GM23338 (cell line): ENCODE results near the gene FLNC.

Experiments used
- CTCF ChIP-seq, 2 experiments: fragments of 200-600 bp in 1 of 2; sonication (generic) in 1 of 2; conservative IDR thresholded peaks; 2 replicates each; pipeline versions ENCODE4 v1.5.1 to v1.6.1; 2016 to 2017; ENCODE audit warnings: antibody characterized with exemption in 2 of 2, low read depth in 2 of 2, mild to moderate bottlenecking in 2 of 2, moderate library complexity in 1 of 2
- EZH2 ChIP-seq: fragments of 200-600 bp; sonication (generic); IDR thresholded peaks from one replicate; pipeline ENCODE4 v1.8.0; 2017; ENCODE audit warnings: antibody characterized with exemption, mild to moderate bottlenecking, low read depth; ENCODE audit not compliant: unreplicated experiment
- EZH2phosphoT487 ChIP-seq: fragments of 200-600 bp; sonication (generic); IDR thresholded peaks from one replicate; pipeline ENCODE4 v1.8.1; 2018; ENCODE audit warnings: antibody characterized with exemption; ENCODE audit not compliant: unreplicated experiment
- JUNB ChIP-seq: IDR thresholded peaks from one replicate; pipeline ENCODE4 v1.6.1; 2016; ENCODE audit warnings: antibody characterized with exemption; ENCODE audit not compliant: unreplicated experiment
- POLR2AphosphoS5 ChIP-seq: IDR thresholded peaks from 2 replicates; pipeline ENCODE4 v1.6.1; 2016; ENCODE audit warnings: antibody characterized with exemption, low read depth
- STAT1 ChIP-seq: IDR thresholded peaks from one replicate; pipeline ENCODE4 v1.6.1; 2016; ENCODE audit warnings: antibody characterized with exemption; ENCODE audit not compliant: unreplicated experiment

- TF ChIP-seq CTCF (conservative IDR thresholded peaks at IDR 0.05; ENCODE audit: low read depth in 2 of 2) (no peak), EZH2 (no peak), JUNB (no peak), POLR2AphosphoS5 (no peak), EZH2phosphoT487 (no peak), STAT1 (no peak)
These were observed 13.9 kb downstream of the FLNC start for GRCh38 chr7:128843938-128844621.
